NCI-H146 treated with DMSO at 0.1 percent for 48 hours (cell line): ENCODE results near the gene OVCA2.

Experiments used
- DNase-seq: peaks from one replicate; lab custom pipeline; 2025; ENCODE audit not compliant: unreplicated experiment; lab: John Stamatoyannopoulos, UW

OVCA2 gene

GRCh38 chr17:2084766-2085647 is 43.2 kb downstream of the OVCA2 start:
- DNase-seq: no peak

DNA sequence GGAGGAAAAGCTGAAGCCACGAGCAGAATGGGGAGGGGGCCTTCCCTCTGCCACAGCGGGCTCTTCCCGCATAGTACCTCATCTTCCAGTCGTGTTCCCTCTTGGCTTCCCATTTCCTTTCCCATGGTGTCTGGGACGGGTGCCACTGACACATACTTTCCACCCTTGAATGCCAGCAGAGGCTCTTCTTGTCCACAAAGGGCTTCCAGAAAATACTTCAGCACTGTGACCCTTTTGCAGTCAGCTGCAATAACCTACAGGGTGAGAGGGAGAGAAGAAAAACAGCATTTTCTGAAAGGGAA is 43.8 kb downstream of the OVCA2 start:
- no peak for DNase-seq

DNA sequence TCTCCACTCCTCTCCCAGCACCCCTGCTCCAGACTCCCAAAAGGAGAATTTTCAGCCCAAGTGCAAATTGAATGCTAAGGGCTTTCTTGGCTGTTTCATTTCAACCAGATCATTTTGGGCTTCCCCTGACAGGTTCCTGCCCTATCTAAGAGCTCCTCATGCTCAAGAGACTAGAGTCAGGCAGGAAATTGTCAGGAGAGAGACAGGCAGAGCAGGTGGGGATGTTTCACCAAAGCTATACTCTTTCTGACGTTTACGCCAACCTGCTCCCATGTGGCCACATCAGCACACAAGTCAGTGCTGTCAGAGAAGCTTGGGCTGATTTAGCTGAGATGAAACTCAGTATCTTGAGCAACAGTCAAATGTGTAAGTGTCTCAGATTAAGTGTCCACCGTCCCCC is 44.5 kb downstream of the OVCA2 start:
- no peak for DNase-seq

GRCh38 chr17:2087597-2088211 is 45.9 kb downstream of the OVCA2 start:
- no peak for DNase-seq

DNA sequence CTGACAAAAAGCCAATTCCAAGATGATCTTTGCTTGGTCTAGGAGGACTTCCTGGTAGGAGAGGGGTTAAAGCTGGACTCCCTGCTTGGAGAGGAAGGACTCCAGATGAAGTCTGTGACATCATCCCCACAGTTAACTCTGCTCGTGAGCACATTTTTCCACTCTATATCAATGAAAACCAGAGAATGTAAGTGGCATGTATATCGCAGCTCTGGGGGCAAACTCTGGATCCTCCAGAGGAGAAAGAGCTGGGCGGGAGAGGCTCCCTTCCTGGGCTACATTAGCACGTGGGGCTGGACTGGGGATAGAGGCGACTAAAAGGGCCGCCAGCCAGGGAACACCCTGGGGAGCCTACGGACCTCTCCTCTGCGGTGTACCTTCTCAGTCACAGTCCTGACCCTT is 47.2 kb downstream of the OVCA2 start:
- no peak for DNase-seq

DNA sequence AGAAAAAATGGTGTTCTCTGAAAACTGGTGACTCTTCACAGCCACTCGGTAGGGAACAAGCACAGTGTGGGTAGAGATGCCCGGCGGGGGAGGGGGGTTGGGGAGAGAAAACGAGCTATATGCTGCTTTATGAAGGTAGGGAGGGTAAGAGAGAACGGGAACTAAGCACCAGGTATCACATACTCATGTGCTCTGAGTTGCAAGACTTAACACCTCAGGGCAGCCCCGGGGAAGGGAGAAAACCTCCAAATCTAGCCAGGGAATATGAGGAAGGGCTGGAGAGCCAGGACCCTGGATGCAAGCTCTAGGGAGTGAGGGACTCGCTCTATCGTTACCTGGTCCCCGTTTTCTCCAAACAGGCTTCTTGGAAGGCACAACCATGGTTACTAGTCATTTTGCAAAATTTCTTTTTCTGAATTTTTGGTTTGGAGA is 48.4 kb downstream of the OVCA2 start:
- no peak for DNase-seq

GRCh38 chr17:2090804-2091534 is 49.1 kb downstream of the OVCA2 start:
- no peak for DNase-seq

DNA sequence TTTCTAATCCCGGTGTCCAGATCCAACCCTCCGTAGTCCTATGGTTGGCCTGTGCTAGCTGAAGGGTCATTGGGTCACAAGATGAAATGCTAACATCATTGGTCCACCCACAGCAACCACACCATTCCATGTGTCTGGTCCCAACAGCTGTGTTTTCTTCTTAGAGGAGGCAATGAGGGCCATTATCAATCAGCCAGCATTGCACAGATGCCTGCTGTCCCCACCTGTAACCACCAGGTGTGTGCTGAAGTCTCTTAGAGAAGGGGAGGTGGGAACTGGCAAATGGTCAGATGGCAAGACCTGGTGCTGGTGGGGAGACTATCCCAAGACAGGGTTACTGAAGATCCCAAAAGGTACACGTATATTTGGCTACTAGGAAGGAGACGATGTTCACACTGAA is 50.4 kb downstream of the OVCA2 start:
- DNase-seq: no peak
